ENCODE measurements around the gene PJVK. TPM values are rescaled to one million over a fixed set of nuclear protein-coding genes. Genes with fewer than 3 reads are reported as not detected.
"Not testable (repeated sequence)": the region's sequence is repeated elsewhere in the genome, so short reads cannot be mapped to it uniquely, and the experiment has no call there.

Gene PJVK
- total RNA-seq, 2 experiments from 2014 or later, result 3.2 to 4.6 TPM

DNA sequence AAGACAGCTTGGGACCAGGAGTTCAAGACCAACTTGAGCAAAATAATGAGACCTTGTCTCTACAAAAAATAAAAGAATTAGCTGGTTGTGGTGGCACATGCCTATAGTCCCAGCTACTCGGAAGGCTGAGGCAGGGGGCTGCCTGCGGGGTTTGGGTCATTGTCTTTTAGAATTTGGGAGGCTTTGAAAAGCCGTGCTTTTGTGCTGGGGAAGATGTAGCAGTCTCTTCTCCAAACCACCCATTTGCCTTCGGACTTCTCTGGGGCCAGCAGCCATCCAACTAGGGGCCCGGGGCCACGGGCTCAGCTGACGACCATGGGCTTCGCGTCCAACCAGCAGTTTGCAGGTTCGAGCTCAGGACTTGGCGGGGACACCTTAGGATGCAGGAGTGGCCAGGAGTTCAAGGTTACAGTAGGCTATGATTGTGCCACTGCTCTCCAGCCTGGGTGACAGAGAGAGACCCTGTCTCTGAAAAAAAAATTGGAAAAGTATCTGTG, 6.3 kb downstream of the PJVK start:
- no peak for ATAC-seq
- ChIA-PET CTCF (interaction anchor here (0.6 to 1.5 kb wide), 5 partner anchors 10 to 277 kb away, joined by 3 to 8 read pairs (median 3); no protein-coding TSS in a partner anchor), POLR2A (no interaction called here)
- DNase-seq, result no peak
- Mint-ChIP-seq H3K4me3 (no peak overlapping the region), H3K9me3 (no peaks in the 10 kb centered on the region), H3K27ac (no peak overlapping the region), H3K4me1 (ENCODE audit: low read depth) (peaks cover under 1% of the 10 kb centered on the region), H3K27me3 (peaks cover 1% of the 10 kb centered on the region), H3K36me3 (ENCODE audit: low read depth) (no peaks in the 10 kb centered on the region)
- TF ChIP-seq CTCF (IDR thresholded peaks at IDR 0.05), result no peak
- intact Hi-C loops (cut with micrococcal nuclease), result no loop called here

DNA sequence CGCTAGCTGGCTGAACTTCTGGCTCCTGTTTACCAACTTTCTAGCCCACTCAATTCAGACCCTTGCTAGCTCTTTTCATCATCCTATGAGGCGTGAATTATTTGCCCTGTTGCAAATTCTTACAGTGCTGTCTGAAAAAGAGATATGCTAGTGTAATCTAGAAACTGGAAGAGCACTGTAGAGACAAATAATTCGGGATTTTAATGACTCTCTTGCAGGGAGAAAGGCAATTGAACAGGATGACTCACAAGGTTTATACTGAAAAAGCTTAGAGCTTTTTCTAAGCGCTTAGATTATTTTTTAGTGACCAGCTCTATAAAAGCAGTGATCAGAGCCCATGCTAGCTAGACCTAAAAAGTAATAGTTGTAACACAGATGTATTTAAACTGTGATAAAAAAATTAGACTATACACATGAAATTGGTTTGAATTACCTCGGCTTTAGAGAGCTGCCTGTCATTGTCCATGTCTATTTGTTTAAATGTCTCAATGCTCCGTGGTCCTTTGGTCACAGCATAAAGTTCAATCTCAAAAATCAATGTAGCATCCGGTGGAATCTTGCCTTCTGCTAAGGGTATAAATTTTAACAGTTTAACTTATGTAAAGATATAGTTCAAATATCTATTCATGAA, 18.2 kb downstream of the PJVK start:
- TF ChIP-seq CTCF (IDR thresholded peaks at IDR 0.05), result no peak
- H3K9me3 Mint-ChIP-seq, result no peaks in the 10 kb centered on the region
- DNase-seq (no peak), ATAC-seq (no peak)
- H3K36me3 Mint-ChIP-seq (ENCODE audit: low read depth), result peaks cover 3% of the 10 kb centered on the region
- no peaks in the 10 kb centered on the region for H3K27me3 Mint-ChIP-seq
- CTCF ChIA-PET, result interaction anchor here (0.9 to 1.1 kb wide), 2 partner anchors 12 to 20 kb away, joined by 3 read pairs; no protein-coding TSS in a partner anchor
- H3K27ac Mint-ChIP-seq, result no peak overlapping the region
- intact Hi-C loops (cut with micrococcal nuclease), result no loop called here
- no peak overlapping the region for H3K4me3 Mint-ChIP-seq
- peaks cover 2% of the 10 kb centered on the region for H3K4me1 Mint-ChIP-seq (ENCODE audit: low read depth)
- POLR2A ChIA-PET, result no interaction called here

- POLR2A ChIA-PET; H3K4me3 Mint-ChIP-seq; intact Hi-C loops (cut with micrococcal nuclease); H3K4me1 Mint-ChIP-seq (ENCODE audit: low read depth); DNase-seq; H3K27ac Mint-ChIP-seq; H3K9me3 Mint-ChIP-seq; ATAC-seq; H3K27me3 Mint-ChIP-seq; H3K36me3 Mint-ChIP-seq (ENCODE audit: low read depth): not testable (repeated sequence)
- CTCF ChIA-PET, result interaction anchor here (0.7 to 1.5 kb wide), 4 partner anchors 9 to 56 kb away, joined by 3 read pairs; partner anchors contain the start of gene PLEKHA3
Measured at GRCh38 chr2:178471313-178471712, 20.1 kb downstream of the PJVK start.

GRCh38 chr2:178473373-178473772, 22.2 kb downstream of the PJVK start:
- DNase-seq (no peak), ATAC-seq (no peak)
- Mint-ChIP-seq H3K36me3 (ENCODE audit: low read depth) (peaks cover 2% of the 10 kb centered on the region), H3K27me3 (no peaks in the 10 kb centered on the region), H3K4me1 (ENCODE audit: low read depth) (peaks cover 8% of the 10 kb centered on the region), H3K27ac (no peak overlapping the region), H3K9me3 (no peaks in the 10 kb centered on the region), H3K4me3 (no peak overlapping the region)
- intact Hi-C loops (cut with micrococcal nuclease), result no loop called here
- ChIA-PET POLR2A (no interaction called here), CTCF (no interaction called here)
- no peak for TF ChIP-seq CTCF (IDR thresholded peaks at IDR 0.05)

DNA sequence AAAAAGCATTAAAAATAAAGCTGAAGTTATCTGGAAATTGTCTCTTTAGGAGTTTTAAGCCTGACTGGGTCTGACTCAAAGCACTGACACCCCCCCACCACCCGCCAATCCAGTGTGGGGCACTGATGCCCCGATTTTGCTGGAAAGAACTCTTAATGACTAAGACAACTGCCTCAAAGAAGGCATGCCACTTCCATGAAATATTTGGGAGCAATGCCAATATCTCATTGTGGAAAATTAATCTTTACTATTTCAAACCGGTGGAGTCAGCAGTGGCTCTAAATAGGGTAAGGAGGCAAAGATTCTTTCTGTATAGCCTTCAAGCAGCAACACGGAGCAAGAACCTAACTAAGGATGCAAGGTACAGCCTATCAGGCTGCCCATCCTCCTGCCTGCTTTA, 22.8 kb downstream of the PJVK start:
- CTCF ChIA-PET, result no interaction called here
- DNase-seq (no peak), ATAC-seq (no peak)
- peaks cover 8% of the 10 kb centered on the region for H3K4me1 Mint-ChIP-seq (ENCODE audit: low read depth)
- no peak overlapping the region for H3K4me3 Mint-ChIP-seq
- intact Hi-C loops (cut with micrococcal nuclease), result no loop called here
- peaks cover 2% of the 10 kb centered on the region for H3K36me3 Mint-ChIP-seq (ENCODE audit: low read depth)
- H3K9me3 Mint-ChIP-seq, result no peaks in the 10 kb centered on the region
- H3K27me3 Mint-ChIP-seq, result no peaks in the 10 kb centered on the region
- no peak overlapping the region for H3K27ac Mint-ChIP-seq
- POLR2A ChIA-PET, result no interaction called here
- TF ChIP-seq CTCF (IDR thresholded peaks at IDR 0.05), result no peak

Measured in activated CD8-positive, alpha-beta T cell treated with anti-CD3 and anti-CD28 coated beads for 36 hours (primary cell).